HEK293 (cell line): ENCODE results near the gene NDUFB10.

Experiments used
- ZEB2 ChIP-seq: fragments of 450-650 bp; formaldehyde crosslinking; IDR thresholded peaks from 2 replicates; pipeline ENCODE4 v1.5.1; 2016; ENCODE audit warnings: missing biosample characterization, missing genetic modification characterization
- ZNF416 ChIP-seq: fragments of 450-650 bp; formaldehyde crosslinking; IDR thresholded peaks from 2 replicates; pipeline ENCODE4 v1.5.1; 2016; ENCODE audit warnings: missing biosample characterization, missing genetic modification characterization
- TF ChIP-seq, protein P1 (sequence below): fragments of 450-650 bp; formaldehyde crosslinking; IDR thresholded peaks from 2 replicates; pipeline ENCODE4 v1.5.1; 2016; ENCODE audit warnings: missing biosample characterization, missing genetic modification characterization
- TF ChIP-seq, protein P2 (sequence below): fragments of 450-650 bp; formaldehyde crosslinking; IDR thresholded peaks from 2 replicates; pipeline ENCODE4 v1.5.1; 2016; ENCODE audit warnings: missing biosample characterization, missing genetic modification characterization

DNA sequence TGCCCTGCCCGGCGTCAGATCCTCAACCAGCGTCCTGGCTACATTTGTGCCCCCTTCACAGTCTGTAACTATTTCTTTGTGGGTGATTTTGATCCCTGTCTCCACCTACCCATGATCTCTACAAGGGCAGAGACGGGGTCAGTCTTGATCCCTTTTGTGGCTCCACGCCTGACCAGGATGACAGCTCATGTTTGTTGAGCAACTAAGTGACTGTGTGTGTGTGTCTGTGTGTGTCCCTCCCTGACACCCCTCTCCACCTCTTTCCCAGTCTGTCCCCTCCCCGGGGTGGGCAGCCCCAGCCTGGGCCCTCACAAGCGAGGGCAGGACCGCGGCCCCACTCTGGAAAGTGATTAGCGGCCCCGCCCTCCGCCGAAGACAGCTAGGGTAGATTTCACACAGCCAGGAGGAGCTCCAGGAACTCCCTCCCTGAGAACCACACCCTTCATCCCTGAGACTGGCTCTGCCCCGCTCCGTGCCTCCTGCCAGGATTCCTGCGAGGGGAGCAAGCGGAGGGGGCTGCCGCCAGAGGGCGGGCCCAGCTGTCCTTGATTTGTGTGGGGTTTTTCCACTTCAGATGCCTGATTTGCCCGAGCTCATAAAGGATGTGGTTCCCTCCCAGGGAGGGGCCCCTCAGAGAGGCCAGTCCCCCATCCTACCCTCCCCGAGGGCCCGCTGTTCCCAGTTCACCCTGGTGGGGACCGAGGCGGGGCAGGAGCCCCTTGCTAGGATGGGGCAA lies 35.9 kb upstream of the NDUFB10 start:
- TF ChIP-seq ZNF416 (tag by site-specific recombination): no peak
- TF ChIP-seq, protein P1, sequence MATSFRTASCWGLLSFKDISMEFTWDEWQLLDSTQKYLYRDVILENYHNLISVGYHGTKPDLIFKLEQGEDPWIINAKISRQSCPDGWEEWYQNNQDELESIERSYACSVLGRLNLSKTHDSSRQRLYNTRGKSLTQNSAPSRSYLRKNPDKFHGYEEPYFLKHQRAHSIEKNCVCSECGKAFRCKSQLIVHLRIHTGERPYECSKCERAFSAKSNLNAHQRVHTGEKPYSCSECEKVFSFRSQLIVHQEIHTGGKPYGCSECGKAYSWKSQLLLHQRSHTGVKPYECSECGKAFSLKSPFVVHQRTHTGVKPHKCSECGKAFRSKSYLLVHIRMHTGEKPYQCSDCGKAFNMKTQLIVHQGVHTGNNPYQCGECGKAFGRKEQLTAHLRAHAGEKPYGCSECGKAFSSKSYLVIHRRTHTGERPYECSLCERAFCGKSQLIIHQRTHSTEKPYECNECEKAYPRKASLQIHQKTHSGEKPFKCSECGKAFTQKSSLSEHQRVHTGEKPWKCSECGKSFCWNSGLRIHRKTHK: no peak
- TF ChIP-seq, protein P2, sequence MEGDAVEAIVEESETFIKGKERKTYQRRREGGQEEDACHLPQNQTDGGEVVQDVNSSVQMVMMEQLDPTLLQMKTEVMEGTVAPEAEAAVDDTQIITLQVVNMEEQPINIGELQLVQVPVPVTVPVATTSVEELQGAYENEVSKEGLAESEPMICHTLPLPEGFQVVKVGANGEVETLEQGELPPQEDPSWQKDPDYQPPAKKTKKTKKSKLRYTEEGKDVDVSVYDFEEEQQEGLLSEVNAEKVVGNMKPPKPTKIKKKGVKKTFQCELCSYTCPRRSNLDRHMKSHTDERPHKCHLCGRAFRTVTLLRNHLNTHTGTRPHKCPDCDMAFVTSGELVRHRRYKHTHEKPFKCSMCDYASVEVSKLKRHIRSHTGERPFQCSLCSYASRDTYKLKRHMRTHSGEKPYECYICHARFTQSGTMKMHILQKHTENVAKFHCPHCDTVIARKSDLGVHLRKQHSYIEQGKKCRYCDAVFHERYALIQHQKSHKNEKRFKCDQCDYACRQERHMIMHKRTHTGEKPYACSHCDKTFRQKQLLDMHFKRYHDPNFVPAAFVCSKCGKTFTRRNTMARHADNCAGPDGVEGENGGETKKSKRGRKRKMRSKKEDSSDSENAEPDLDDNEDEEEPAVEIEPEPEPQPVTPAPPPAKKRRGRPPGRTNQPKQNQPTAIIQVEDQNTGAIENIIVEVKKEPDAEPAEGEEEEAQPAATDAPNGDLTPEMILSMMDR (tag by site-specific recombination): peak; percentile 90
- TF ChIP-seq ZEB2: no peak; the same call in 1 of the 2 replicates
